D341Med (cell line): ENCODE results near the gene CHD2.
"Not testable (repeated sequence)": the region's sequence is repeated elsewhere in the genome, so short reads cannot be mapped to it uniquely, and the experiment has no call there.

ENCODE experiments used
- DNase-seq: peaks from one replicate; pipeline ENCODE4 v3.0.0; 2012; ENCODE audit warnings: low spot score

CHD2 gene

GRCh38 chr15:92906563-92907081 is 6.5 kb downstream of the CHD2 start:
- no peak for DNase-seq

- no peak for DNase-seq
Observed at GRCh38 chr15:92907229-92907628, 7.1 kb downstream of the CHD2 start.

DNA sequence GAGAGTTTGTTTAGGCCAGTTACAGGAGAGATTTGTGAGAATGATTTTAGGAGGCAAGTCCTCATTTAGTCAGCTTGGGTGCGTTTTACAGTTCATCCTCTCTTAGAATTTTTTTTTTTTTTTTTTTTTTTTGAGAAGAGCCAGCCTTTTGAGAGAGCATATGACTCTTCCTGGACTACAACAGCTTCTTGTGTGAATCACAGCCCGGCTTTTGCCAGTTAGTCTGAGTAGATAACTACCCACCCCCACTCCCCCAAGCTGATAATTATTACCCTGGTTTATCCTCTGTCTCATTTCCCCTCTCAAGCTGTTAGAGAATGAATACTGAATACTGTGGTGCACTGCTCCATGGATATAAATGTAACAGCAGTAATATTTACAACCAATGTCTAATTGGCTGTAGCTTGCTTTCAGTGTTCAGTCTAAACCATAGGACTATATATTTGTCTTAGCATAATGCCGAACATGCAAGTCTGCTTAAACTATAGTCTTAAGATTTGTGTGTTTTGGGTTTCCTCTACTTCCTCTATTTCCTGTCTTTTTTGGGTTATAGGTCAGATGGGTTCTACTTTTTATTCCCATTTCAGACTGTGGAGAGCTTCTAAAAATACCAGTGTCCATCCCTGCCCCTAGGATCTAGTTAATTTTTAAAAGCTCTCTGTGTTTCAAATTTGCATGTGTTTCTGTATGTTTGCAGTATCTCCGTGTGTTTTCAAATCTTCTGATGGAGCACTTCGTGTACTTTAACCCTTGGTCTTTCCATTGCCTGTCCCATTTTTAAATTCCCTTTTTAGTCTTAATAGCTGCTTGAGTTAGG is 8.0 kb downstream of the CHD2 start:
- peak; percentile 52 for DNase-seq

GRCh38 chr15:92908713-92909057 is 8.6 kb downstream of the CHD2 start:
- DNase-seq: no peak

DNA sequence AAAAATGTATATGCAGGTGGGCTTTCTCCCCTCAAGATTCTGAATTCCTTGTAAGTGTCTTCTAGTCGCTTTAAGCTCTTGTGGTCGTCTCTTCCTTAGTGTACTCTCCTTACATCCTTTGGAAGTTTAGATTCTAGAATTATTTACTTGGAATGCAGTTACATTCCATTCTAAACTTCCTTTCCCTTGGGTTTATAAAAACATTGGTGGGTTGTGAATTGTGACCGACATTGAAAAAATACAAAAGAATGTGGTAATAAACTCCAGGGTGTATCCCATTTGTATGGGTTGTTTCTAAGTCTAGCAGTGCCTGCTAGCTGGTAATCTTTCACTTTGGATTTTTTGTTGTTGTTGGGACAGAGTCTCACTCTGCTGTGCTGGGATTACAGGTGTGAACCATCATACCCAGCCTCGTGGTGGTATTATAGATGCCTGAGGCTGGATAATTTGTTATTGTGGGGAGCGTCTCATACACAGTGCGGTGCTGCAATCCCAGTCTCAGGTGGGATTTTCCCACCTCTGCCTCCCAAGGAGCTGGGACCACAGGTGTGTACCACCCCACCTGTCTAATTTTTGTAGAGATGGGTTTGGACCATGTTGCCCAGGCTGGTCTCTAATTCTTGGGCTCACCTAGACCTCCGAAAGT is 9.1 kb downstream of the CHD2 start:
- DNase-seq: no peak

GRCh38 chr15:92910451-92910850 is 10.3 kb downstream of the CHD2 start:
- DNase-seq: no peak

- no peak for DNase-seq
Observed at GRCh38 chr15:92914103-92914499, 14.0 kb downstream of the CHD2 start.

DNA sequence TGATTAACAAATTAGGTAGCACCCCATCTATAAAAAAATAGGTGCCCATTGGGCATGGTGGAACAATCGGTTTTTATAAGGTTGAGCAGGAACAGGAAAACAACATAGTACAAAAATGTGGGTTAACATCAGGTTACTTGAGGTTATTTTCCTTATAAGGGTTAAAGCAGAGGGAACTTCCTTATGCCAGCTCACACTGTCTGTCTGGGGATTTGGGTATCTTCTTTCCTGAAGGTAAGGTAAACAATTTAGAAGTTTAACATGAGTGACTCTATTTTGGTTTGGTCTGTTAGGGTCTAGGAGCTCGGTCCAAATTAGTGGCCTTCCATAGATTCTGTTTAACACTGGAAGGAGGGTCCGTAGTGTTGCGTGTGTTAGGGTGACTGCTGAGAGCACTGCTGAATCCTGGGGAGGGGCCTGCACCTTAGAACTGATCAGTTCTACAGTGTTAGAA is 14.7 kb downstream of the CHD2 start:
- no peak for DNase-seq

- no peak for DNase-seq
Observed at GRCh38 chr15:92915766-92916435, 15.8 kb downstream of the CHD2 start.

- DNase-seq: peak; percentile 85
Observed at GRCh38 chr15:92917598-92918407, 17.7 kb downstream of the CHD2 start.

DNA sequence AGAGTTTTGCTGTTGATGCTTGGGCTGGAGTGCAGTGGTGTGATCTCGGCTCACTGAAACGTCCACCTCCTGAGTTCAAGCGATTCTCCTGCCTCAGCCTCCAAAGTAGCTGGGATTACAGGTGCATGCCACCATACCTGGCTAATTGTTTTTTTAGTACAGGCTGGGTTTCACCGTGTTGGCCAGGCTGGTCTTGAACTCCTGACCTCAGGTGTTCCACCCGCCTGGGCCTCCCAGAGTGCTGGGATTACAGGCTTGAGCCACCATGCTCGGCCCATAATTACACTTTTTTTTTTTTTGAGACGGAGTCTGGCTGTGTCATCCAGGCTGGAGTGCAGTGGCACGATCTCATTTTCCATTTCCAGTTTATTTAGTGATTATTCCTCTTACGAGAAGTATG is 18.8 kb downstream of the CHD2 start:
- not testable (repeated sequence) for DNase-seq

- no peak for DNase-seq
Observed at GRCh38 chr15:92920595-92921161, 20.6 kb downstream of the CHD2 start.

- DNase-seq: no peak
Observed at GRCh38 chr15:92921215-92922131, 21.3 kb downstream of the CHD2 start.

DNA sequence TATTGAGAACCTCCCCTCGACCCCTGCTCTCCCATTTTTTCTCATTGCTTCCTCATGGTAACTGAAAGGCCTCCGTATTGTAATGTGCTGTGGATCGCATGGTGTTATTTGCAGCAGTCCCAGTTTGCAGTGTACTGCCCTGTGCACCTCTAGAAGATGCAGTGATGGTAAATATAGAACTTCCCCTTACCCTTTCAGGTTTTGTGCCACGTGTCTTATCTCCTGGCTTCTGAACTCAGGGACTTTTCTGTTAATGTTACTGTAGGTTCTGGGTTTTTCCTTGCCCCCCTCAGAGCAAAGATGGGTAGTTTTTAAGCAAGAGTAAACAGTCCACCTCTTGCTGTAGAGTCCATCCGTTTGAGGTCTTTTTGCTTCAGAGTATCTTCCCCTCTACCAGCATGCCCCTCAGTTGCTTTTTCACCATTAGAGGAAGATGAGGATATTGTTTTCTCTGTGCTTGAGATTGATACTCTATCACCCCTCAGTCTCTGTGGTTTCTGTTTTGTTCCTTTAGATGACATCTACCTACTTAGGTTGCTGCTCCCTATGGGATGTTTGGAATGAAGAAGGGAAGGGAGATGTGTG is 22.4 kb downstream of the CHD2 start:
- no peak for DNase-seq

DNA sequence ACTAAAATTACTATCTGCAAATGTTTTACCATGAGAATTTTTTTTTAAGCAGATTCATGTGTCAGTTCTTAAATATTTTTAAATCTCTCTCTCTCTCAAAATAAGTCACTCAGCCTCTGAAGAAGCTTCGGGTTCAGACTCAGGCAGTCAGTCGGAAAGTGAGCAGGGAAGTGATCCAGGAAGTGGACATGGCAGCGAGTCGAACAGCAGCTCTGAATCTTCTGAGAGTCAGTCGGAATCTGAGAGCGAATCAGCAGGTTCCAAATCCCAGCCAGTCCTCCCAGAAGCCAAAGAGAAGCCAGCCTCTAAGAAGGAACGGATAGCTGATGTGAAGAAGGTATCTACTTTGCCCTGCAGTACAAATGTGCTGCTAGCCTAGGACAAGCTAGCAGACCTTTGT is 24.1 kb downstream of the CHD2 start:
- DNase-seq: no peak

DNA sequence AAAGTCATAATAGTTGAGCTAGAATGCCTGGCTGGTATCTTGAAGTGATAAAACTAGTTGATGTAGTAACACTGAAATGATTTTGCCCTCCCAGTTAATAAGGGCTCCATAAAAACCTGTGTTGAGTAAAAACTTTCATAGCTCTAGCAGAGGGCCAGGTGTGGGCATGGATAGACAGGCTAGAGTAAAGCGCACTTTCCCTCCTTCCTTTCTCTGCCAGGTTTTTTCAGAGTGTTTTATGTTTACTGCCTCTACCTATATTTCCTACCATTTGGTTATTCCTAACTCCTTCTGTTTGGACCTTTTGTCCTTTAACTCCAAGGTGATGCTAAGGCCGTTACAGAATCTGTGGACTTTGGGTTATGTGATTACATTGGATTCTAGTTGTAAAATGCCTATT is 25.3 kb downstream of the CHD2 start:
- no peak for DNase-seq

GRCh38 chr15:92928225-92928750 is 28.2 kb downstream of the CHD2 start:
- no peak for DNase-seq

DNA sequence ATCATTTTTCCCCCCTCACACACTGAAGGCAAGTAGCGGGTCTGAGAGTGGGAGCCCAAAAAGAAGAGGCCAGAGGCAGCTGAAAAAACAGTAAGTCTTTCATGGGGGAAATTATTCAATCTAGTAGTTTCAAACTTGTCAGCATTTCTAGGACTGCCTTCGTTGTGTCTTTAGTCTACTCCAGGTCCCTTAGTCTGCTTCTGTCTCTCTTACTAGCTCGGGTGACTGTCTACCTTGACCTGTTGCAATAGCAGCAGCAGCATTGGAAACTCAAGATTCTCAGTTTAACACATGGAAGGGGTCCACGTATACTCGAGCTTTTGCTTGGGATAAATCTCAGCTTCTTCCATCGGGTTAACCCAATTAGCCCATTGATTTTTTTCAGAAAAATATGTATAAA is 28.9 kb downstream of the CHD2 start:
- no peak for DNase-seq

DNA sequence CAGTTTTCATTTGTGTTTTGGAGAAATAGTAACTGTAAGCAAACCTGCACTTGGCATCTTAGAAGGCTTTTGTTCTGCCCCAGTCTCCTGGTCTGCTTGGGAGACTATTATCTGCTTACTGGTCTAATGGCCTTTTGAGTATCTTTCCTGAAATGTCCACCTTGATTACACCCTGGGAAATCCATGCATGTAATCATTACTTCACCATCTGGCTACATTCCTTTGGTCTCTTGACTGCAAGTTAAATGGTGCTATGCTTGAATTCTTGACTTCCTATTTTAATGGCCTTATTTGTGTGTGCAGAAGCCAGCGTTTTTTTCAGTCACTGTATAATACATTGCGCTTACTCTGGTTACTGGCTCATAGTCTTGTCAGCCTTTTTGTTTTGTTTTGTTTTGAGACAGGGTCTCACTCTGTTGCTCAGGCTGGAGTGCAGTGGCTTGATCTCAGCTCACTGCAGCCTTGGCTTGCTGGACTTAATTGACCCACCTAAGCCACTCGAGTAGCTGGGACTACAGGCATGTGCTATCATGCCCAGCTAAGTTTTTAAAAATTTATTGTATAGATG is 30.0 kb downstream of the CHD2 start:
- DNase-seq: no peak

DNA sequence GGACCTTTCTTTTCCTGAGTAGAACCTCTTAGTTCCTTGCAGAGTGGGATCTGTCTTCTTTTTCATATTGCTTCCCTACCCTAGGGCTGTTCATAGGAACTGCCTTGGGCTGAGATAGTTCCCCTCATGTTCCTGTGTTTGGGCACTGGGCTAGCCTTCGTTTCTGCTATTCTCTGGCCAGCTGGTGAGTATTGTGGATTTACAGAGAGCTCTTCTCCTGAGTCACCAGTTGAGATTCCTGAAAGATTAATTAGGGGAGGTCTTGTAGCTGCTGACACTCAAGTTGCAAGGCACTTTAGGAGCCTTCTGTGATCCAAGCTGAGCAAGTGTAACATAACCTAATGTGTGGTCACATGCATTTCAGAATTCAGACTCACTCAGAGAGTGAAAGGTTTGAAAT is 30.7 kb downstream of the CHD2 start:
- no peak for DNase-seq
